T-helper 2 cell (primary cell): ENCODE data around the gene OPTC.
"Not testable (repeated sequence)": the region's sequence is repeated elsewhere in the genome, so short reads cannot be mapped to it uniquely, and the experiment has no call there.

Experiments used
- DNase-seq, 5 experiments: peaks; one replicate each; pipeline versions ENCODE4 v3.0.0 to v3.0.0-alpha.2; 2012 to 2022
- total RNA-seq, 2 donors: gene quantifications; one replicate each; lab custom pipeline; 2026; lab: John Stamatoyannopoulos, UW

OPTC gene
- 0 reads per million in 2 donors for total RNA-seq

GRCh38 chr1:203493901-203494300, at the start of gene OPTC:
OPTC (plus strand) TSS chr1:203494153; CDS start chr1:203496006, 1,853 bp downstream.
- no peak for DNase-seq

- DNase-seq: no peak
Measured at GRCh38 chr1:203444171-203444576, 49.8 kb upstream of the OPTC start.

- no peak for DNase-seq
Measured at GRCh38 chr1:203447151-203447550, 46.8 kb upstream of the OPTC start.

GRCh38 chr1:203447598-203447997, 46.4 kb upstream of the OPTC start:
- not testable (repeated sequence) for DNase-seq

- DNase-seq: no peak
Measured at GRCh38 chr1:203448521-203449061, 45.4 kb upstream of the OPTC start.

- no peak for DNase-seq
Measured at GRCh38 chr1:203450001-203450400, 44.0 kb upstream of the OPTC start.

GRCh38 chr1:203450479-203451149, 43.3 kb upstream of the OPTC start:
- no peak for DNase-seq

- DNase-seq: no peak
Measured at GRCh38 chr1:203451836-203452784, 41.8 kb upstream of the OPTC start.

GRCh38 chr1:203453016-203453415, 40.9 kb upstream of the OPTC start:
- DNase-seq: no peak

GRCh38 chr1:203453616-203454015, 40.3 kb upstream of the OPTC start:
- no peak for DNase-seq

GRCh38 chr1:203454986-203455471, 38.9 kb upstream of the OPTC start:
- no peak for DNase-seq

- no peak for DNase-seq
Measured at GRCh38 chr1:203455706-203456105, 38.2 kb upstream of the OPTC start.

GRCh38 chr1:203456577-203456976, 37.4 kb upstream of the OPTC start:
- no peak for DNase-seq

GRCh38 chr1:203458078-203458477, 35.9 kb upstream of the OPTC start:
- no peak for DNase-seq

- no peak for DNase-seq
Measured at GRCh38 chr1:203459671-203460201, 34.2 kb upstream of the OPTC start.

GRCh38 chr1:203461717-203462116, 32.2 kb upstream of the OPTC start:
- no peak for DNase-seq

- DNase-seq: no peak
Measured at GRCh38 chr1:203462143-203462542, 31.8 kb upstream of the OPTC start.

- no peak for DNase-seq
Measured at GRCh38 chr1:203462878-203463277, 31.1 kb upstream of the OPTC start.

GRCh38 chr1:203463469-203464062, 30.4 kb upstream of the OPTC start:
- no peak for DNase-seq

GRCh38 chr1:203464226-203464625, 29.7 kb upstream of the OPTC start:
- DNase-seq: no peak

- no peak for DNase-seq
Measured at GRCh38 chr1:203464743-203465142, 29.2 kb upstream of the OPTC start.

GRCh38 chr1:203465146-203465798, 28.7 kb upstream of the OPTC start:
- no peak for DNase-seq
